ENCODE results near the gene WDR31.
"Not testable (repeated sequence)": the region's sequence is repeated elsewhere in the genome, so short reads cannot be mapped to it uniquely, and the experiment has no call there.

WDR31 gene

DNA sequence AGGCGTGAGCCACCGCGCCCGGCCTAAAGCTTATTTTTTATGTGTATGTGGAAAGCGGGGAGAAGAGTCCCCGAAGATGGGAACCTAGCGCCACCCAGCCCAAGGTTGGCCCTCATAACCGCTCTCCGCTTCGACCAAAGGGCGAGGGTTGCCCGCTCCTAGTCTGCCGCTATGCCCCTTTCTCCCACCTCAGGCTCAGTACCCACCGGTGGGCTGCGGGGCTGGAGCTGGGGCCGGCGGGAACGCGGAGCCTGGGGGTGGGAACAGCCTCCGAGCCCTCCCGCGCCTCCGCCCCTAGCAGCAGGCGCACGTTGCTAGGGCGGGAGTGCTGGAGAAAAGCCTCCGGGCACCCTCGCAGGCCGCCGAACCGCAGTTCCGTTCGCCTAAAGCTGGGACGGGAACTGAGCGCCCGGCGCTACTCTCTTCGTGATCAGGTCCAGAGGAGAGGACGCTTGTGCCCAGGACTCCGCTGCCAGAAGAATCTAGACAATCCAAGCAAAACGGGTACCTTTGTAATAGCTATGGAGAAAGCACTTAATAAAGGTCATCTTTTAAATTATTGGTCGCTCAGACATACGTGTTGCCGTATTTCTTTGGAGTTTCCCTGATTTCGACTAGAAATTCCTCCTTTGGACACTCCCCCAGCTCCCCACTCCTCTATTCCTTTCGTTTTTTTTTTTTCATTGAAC is at the start of gene WDR31:
WDR31 (minus strand) TSS at position 265 of the 689 bp plus-strand sequence. CDS start 8,253 bp downstream, outside the sequence.
- peak; percentile 80 for DNase-seq

DNA sequence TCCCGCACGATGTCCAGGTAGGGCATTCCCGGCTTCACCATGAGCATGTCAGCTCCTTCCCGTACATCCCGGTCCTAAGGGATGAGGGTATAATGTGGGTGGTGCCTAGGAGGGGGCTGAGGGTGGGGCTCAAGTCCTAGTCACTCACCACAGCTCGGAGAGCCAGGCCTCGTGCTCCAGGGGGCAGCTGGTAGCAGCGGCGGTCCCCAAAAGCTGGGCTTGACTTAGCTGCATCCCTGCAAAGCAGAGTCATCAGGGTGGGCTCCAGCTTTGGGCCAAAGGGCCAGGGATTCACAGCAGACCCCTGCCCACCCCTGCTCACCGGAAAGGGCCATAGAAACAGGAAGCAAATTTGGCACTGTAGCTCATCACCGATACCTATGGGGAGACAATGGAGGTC is 49.4 kb upstream of the WDR31 start:
- DNase-seq: no peak

DNA sequence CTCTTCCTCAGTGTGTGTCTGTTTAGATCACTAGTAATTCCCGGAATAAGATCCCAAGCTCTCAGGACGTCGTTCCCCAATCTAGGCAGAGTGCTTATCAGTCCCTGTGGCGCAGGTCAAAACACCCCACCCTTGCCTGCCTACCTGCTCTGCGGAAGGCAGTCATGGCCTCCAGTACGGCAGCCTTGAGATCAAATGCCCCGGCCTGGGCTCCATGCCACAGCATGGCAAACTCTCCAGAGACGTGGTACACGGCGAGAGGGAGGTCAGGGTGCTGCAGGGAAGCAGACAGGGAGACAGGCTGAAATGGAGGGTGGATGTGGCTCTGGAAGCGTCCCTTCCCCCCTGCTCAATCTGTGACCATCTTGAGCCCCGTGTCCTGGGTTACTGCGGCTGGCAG is 48.8 kb upstream of the WDR31 start:
- no peak for DNase-seq

DNA sequence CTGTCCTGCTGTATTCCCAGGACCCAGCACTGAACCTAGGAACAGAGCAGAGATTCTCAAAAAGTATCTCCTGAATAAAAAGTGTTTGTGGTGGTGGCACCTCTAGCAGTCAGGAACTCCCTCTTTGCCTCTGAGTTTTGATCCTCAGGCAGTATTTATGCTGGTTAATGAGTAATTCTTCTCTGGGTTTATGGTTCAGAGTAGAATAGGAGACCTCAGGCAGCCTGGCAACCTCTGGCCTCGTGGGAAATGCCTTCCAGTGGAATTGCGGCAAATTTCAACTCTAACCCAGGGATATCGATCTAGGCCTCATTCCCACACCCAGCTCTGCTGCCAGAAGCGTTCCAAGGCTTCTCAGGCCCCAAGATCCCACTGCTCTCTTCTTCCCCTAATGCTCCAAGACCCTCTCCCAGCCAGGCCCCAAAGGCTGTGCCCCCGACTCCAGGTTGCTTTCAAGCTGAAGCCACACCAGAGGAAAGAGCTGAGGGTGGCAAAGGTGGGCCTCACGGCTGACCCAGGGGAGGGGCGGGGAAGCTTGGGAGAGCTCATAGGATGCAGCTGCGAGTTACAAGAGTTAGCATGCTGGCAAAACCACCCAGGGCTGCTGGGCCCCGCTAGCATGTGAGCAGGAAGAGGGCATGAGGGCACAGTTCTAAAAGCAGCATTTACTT is 47.6 kb upstream of the WDR31 start:
- DNase-seq: no peak

DNA sequence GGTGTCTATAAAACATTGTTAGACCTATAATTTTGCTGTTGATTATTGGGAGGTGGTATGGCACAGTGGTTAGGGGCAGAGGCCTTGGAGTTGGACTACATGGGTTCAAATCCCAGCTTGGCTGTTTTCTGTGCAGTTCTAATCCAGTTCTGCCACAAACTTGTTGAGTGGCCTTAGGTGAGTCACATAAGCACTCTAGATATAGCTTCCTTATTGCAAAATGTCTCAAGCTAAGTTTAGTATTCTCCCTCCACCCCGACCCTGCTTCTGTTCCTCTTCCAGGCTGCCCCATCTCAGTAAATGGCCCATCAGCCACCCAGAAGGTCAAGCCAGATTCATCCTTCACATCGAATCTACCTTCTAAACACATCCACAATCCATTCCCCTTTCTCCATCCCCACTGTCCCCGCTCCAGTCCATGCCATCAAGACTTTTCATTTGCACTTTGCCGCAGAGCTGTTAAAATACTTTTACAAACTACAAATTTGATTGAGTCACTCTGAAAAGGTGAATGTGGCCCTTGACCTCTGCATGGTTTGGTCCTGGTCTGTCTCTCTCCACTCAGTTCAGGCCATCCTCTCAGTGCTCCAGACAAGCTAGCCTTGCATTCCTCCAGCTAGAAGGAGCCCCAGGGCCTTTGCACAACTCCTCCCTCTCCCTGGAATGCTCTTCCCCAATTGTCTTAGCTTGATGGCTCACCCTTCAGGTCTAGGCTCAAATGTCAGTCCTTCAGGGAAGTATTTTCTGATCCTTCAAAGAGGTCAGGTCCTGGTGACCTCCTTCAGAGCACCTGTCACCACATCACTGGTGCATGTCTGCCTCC is 46.7 kb upstream of the WDR31 start:
- DNase-seq: no peak

DNA sequence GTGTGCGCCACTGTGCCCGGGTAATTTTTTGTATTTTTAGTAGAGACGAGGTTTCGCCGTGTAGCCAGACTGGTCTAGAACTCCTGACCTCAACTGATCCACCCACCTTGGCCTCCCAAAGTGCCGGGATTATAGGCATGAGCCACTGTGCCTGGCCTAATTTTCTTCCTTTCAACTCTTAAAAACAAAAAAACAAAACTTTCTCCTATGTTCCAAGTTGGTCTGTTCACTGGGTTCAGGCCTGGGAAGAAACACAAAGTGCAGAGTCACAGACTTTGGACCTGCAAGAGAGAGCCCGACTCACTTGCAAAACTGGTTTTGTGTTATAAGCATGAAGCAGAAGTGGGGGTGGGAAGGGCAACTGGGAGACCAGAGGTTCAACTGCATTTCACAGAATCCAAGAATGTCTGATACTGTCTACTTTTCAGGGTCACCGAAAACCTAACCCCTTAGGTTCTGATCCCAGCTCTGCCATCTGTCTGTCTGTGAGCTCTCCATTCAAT is 41.9 kb upstream of the WDR31 start:
- DNase-seq: no peak

DNA sequence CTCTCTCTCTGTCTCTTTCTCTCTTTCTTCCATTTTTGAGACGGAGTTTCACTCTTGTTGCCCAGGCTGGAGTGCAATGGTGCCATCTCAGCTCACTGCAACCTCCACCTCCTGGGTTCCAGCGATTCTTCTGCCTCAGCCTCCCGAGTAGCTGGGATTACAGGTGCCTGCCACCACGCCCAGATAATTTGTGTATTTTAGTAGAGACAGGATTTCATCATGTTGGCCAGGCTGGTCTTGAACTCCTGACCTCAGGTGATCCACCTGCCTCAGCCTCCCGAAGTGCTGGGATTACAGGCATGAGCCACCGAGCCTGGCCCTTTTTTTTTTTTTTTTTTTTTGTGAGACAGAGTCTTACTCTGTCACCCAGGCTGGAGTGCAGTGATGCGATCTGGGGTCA is 41.4 kb upstream of the WDR31 start:
- not testable (repeated sequence) for DNase-seq

DNA sequence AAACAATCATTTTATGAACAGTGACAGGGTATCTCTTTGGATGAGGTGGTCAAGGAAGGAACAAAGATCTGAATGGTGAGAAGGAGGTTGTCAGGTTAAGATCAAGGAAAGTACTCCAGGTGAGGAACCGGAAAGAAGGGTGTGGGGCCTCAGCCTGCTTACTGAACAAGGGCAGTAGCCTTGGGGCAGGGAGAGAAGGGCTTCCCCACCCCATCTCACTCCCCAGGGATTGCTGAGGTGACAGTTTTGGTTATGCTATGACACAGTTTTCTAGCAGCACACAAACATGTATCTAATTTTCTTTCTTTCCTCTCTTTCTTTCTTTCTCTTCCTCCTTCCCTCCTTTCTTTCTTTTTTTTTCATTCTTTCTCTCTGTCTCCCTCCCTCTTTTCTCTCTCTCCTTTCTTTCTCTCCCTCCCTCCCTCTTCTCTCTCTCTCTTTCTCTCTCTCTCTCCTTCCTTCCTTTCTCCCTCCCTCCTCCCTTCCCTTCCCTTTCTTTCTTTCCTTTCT is 40.8 kb upstream of the WDR31 start:
- peak; percentile 29 for DNase-seq

DNA sequence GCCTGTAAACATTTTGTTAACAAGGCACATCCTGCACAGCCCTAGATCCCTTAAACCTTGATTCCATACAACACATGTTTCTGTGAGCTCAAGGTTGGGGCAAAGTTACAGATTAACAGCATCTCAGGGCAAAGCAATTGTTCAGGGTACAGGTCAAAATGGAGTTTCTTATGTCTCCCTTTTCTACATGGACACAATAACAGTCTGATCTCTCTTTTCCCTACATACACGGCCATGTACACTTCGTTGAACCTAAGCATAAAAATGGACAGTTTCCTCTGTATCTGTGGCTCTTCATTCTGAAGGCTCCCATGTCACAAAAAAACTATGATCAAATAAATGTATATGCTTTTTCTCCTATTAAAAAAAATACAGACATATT is 39.7 kb upstream of the WDR31 start:
- DNase-seq: not testable (repeated sequence)

DNA sequence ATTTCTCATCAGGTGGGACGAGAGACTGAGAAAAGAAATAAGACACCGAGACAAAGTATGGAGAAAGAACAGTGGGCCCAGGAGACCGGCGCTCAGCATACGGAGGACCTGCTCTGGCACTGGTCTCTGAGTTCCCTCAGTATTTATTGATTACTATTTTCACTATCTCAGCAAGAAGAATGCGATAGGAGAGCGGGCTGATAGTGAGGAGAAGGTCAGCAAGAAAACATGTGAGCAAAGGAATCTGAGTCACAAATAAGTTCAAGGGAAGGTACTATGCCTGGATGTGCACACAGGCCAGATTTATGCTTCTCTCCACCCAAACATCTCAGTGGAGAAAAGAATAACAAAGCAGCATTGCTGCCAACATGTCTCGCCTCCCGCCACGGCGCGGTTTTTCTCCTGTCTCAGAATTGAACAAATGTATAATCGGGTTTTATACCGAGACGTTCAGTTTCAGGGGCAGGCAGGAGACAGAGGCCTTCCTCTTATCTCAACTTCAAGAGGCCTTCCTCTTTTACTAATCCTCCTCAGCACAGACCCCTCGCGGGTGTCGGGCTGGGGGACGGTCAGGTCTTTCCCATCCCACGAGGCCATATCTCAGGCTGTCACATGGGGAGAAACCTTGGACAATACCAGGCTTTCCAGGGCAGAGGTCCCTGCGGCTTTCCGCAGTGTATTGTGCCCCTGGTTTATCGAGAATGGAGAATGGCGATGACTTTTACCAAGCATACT is 39.2 kb upstream of the WDR31 start:
- DNase-seq: not testable (repeated sequence)

DNA sequence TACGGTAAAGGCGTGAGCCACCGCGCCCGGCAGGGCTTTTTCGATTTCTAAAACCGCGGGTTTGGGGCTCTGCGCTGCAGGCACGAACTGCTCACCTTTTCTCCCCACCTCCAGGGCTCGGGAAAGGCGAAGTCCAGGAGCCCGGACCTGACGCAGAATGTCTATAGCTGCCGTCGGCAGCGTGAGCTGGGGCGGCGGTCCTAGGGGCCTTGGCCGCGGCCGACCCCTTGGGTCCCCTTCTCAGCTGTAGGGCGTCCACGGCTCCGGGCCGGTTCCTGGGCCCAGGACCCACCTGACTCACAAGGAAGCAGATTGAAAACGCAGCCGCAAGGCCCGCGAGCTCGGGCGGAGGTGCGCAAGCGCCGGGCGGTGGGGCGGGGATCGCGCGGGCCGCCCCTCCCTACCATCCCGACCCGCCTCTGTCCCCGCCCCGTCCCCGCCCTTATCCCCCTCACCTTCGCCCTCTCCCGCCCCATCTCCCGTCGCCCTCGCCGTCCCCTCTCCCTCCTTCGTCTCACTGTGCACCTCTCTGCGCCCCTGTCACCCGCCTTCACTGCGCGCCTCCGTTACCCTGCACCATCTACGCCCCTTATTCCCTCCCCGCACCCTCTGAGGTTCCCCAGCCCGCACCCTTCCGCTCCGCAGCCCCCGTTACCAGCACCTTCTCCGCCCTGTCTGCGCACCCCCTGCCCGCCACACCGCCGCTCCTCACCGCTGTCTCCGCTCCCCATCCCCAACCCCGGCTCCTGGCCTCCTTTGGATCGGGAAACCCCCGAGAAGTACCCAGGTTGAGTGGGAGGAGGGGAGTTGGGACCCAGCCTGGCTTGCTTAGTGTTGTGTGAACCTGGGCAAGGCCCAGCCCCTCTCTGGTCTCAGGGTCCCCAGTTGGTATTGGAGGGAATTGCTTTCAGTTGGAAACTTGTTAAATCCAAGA is 36.8 kb upstream of the WDR31 start, which contains the start of gene HDHD3:
HDHD3 (minus strand) TSS at position 353 of the 934 bp plus-strand sequence. CDS start 2,632 bp downstream, outside the sequence.
- DNase-seq: peak; percentile 37

DNA sequence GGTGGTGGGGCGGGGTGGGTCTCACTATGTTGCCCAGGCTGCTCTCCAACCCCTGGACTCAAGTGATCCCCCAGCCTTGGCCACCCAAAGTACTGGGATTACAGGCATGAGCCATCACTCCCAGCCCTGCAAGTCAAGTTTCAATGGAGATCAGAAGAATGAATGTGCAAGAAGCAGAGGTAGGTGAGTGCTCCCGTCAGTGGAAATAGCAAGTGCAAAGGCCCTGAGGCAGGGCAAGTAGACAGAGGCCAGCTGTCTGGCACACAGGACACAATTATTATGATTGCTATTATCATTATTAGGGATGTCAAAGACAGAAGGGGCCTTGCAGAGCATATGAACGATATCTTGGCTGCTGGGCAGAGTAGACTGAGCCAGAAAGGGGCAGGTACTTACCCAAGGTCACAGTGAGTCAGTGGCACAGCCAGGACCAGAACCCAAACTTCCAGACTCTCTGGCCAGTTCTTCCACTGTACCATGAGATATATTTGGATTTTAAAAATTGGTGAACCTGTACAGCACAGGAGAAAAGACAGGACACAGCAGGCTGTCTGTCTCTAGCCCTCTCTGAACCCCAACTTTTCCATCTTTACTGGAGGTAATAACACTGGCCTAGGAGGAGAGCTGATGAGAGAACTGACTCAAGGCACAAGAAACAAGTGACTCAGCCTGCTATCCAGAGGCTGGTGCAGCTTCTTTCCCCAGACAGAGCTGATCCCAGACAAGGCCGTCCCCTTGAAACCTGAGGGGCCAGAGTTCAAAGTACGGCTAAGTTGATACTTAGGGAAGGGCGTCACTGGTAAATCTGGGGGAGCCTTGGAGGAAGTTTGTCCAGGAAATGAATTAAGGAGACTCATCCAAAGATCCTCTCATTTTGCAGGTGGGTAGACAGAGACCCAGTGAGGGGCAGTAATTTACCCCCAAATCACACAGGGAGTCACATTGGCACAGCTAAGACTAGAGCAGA is 35.3 kb upstream of the WDR31 start:
- DNase-seq: no peak

DNA sequence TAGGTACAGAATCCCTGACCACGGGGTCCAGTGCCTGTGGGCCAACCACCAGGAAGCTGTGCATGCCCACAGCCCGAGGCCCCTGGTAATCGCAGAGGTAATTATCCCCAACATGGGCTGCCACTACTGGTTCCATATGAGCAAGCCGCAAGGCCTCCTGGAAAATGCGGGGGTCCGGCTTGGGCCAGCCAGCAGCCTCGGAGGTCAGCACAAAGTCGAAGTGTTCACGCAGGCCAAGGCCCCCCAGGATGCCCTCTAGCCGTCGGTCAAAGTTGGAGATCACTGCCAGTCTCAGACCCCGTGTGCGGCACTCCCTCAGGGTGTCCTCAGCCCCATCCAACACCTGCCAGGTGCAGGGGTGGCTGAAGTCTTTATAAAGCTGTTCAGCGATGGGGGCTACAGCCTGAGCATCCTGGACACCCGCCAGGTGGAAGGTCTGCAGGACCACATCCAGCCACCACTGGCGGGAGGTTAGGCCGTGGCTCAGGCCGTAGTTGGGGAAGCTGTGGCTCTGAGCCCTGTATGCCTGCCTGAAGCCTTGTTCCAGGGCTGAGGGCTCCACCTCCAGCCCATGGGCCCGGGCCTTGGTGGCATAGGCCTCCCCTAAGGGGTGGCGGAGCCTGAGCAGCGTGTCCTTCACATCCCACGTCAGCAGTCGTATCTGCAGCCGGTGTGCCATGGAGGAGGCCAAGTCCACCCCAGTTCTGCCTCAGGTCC is 33.8 kb upstream of the WDR31 start:
- DNase-seq: no peak

DNA sequence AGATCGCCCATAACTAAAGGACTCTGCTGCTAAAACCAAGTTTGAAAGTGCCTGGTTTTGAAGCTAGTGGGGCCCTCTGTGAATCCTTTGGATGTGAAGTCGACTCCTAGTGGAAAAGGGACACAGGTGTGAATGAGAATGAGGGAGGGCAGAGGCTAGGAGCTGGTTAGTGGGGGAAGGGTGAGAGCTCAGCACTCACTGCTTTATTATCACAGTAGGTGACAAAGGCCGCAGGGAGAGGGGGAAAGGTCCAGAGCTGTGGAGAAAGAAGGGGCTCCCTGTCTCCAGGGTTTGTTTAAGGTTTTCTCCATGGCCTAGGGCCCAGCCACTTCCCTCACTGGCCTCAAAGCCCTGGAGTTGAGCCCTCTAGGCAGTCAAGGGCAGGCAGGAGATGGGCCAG is 33.2 kb upstream of the WDR31 start:
- no peak for DNase-seq

DNA sequence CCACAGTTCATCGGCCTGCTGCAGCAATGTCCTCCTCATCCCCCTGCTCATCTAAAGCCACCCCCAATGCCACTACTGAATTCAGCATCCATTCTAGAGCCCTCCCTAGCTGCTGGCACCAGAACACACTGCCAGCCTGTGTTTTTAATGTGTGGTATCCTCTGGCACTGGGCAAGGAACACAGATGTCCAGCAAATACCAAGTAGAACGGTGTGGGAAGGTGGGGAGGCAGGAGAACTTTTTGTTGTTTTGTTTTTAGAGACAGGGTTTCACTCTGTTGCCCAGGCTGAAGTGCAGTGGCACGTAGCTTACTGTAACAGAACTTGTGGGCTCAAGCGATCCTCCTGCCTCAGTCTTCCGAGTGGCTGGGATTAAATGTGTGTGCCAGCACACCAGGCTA is 32.0 kb upstream of the WDR31 start:
- no peak for DNase-seq

DNA sequence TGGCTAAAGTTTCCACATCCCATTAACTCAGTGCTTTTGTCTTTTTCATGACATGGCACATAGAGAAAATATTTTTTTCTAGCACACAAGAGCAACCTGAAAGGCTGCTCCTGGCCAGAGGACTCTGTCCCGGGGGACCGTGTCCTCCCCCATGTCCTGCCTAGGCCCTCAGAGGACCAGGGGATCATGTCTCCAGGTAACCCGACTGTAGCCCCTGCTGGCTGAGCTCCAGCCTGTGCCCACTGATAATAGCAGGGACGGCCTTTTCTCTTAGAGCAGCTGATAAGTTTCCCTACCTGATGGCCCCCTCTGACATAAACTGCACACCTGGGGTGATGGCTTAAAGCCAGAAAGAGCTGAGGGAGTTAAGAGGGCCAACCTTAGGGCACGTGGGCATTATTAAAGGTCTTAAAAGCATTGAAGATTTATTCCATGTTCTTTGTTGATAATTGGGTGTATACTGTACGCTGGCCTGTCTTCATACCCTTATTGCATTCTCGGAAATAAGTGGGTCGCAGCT is 30.8 kb upstream of the WDR31 start:
- no peak for DNase-seq

DNA sequence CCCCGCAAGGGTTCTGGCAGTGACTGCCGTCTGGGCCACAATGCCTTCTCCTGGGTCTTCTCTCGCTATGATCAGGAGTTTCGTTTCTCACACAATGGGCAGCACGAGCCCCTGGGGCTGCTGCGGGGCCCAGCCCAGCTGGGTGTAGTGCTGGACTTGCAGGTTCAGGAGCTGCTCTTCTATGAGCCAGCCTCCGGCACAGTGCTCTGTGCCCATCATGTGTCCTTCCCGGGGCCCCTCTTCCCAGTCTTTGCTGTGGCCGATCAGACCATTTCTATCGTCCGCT is 29.7 kb upstream of the WDR31 start:
- DNase-seq: no peak

DNA sequence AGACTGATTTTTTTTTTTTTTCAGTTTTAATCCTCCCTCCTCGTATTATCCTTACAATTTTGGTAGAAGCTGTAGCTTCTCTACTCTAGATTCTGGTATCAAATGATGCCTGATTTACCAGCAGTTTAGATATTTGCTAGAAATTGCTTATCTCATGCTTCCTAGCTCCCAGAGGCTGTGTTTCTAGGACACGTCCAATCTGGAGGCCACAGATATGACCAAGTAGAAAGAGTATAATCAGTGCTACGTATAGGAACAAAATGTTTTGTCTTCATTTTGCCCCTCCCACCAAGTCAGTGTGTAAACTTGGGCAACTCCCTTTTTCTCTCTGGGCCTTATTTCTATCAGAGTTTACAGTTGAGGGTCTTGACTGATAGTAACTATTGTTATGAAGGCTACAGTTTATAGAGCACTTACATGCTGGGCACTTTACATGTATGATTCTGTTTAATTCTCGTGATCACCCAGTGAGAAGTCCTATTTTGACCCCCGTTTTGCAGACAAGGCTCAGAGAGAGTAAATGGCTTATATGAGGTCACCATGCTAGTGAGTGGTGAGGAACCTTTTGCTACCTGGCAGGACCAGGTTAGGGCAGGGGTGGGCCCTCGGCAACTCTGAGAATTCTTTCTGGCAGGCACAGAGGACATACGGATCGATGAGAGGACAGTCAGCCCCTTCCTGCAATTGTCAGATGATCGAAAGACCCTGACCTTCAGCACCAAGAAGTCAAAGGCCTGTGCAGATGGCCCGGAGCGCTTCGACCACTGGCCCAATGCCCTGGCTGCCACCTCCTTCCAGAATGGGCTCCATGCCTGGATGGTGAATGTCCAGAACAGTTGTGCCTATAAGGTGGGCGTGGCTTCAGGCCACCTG is 29.1 kb upstream of the WDR31 start:
- DNase-seq: no peak

Data from NCI-H748 treated with DMSO at 0.1 percent for 48 hours (cell line).